Endodermal cell (in vitro differentiated cells): Measurements from ENCODE around the gene ACOD1. TPM values are rescaled to one million over a fixed set of nuclear protein-coding genes. Genes with fewer than 3 reads are reported as not detected.

Source experiments
- DNase-seq: peaks from one replicate; pipeline ENCODE4 v3.0.0-alpha.2; 2017
- H3K27ac ChIP-seq: 2 replicates; pipeline ENCODE4 v1.5.1; 2013; ENCODE audit warnings: mild to moderate bottlenecking, low read depth, low read length, moderate library complexity
- H3K27me3 ChIP-seq: 2 replicates; pipeline ENCODE4 v1.6.1; 2013; ENCODE audit warnings: mild to moderate bottlenecking, low read length, moderate library complexity; ENCODE audit not compliant: insufficient read depth, control insufficient read depth, poor library complexity, severe bottlenecking
- H3K36me3 ChIP-seq: 2 replicates; pipeline ENCODE4 v1.7.0; 2013; ENCODE audit warnings: mild to moderate bottlenecking, low read length, moderate library complexity; ENCODE audit not compliant: control insufficient read depth, insufficient read depth
- H3K4me1 ChIP-seq: one replicate; pipeline ENCODE4 v1.7.0; 2013; ENCODE audit warnings: low read length; ENCODE audit not compliant: control insufficient read depth, insufficient read depth
- H3K4me3 ChIP-seq: 2 replicates; pipeline ENCODE4 v1.5.1; 2013; ENCODE audit warnings: mild to moderate bottlenecking, low read length, moderate library complexity
- H3K9ac ChIP-seq: 2 replicates; pipeline ENCODE4 v1.6.1; 2013; ENCODE audit warnings: mild to moderate bottlenecking, low read length, moderate library complexity; ENCODE audit not compliant: poor library complexity, severe bottlenecking; ENCODE audit errors: extremely low read depth
- H3K9me3 ChIP-seq: 2 replicates; pipeline ENCODE4 v1.6.1; 2013; ENCODE audit warnings: mild to moderate bottlenecking, low read length, moderate library complexity; ENCODE audit not compliant: control insufficient read depth
- H3K27ac Mint-ChIP-seq: 2 replicates; pipeline ENCODE4 v1.8.0; 2020; ENCODE audit warnings: mixed read lengths
- H3K27me3 Mint-ChIP-seq: 2 replicates; pipeline ENCODE4 v1.8.0; 2021; ENCODE audit warnings: mild to moderate bottlenecking, mixed read lengths; ENCODE audit not compliant: insufficient read depth
- H3K36me3 Mint-ChIP-seq: 2 replicates; pipeline ENCODE4 v1.8.0; 2020; ENCODE audit warnings: low read depth, mixed read lengths
- H3K4me1 Mint-ChIP-seq: 2 replicates; pipeline ENCODE4 v1.8.0; 2020; ENCODE audit warnings: mixed read lengths
- H3K4me3 Mint-ChIP-seq: 2 replicates; pipeline ENCODE4 v1.8.0; 2020; ENCODE audit warnings: mild to moderate bottlenecking, moderate library complexity, mixed read lengths
- H3K9me3 Mint-ChIP-seq: 2 replicates; pipeline ENCODE4 v1.8.0; 2020; ENCODE audit warnings: mild to moderate bottlenecking, mixed read lengths
- WGBS, 2 experiments: methylation state at CpG; one replicate each; pipeline versions ENCODE4 v1.1.5 to v1.1.7; 2013; ENCODE audit warnings: missing lambda C conversion rate in 2 of 2, mixed read lengths in 1 of 2; ENCODE audit not compliant: insufficient coverage in 1 of 2, insufficient read length in 1 of 2; 5-methylcytosine and 5-hydroxymethylcytosine counted together
- total RNA-seq, 2 donors: library from RNA; stranded (reverse); fragmentation: NEBNext Ultra II Directional in 1 of 2; extraction: Animal tissue kit (Norgen Biotek cat#: 25700) in 1 of 2; gene quantifications; 2 replicates in 1 of 2; 3 replicates in 1 of 2; pipeline ENCODE4 v1.2.1, GENCODE V29; 2021
- TF ChIP-seq, protein P1 (sequence below): fragments of 200-600 bp; sonication (generic); conservative IDR thresholded peaks from 2 replicates; pipeline ENCODE4 v1.5.0; 2021; ENCODE audit warnings: antibody characterized with exemption, mild to moderate bottlenecking

ACOD1 gene
- total RNA-seq, 2 donors from 2014 or later = not detected

DNA sequence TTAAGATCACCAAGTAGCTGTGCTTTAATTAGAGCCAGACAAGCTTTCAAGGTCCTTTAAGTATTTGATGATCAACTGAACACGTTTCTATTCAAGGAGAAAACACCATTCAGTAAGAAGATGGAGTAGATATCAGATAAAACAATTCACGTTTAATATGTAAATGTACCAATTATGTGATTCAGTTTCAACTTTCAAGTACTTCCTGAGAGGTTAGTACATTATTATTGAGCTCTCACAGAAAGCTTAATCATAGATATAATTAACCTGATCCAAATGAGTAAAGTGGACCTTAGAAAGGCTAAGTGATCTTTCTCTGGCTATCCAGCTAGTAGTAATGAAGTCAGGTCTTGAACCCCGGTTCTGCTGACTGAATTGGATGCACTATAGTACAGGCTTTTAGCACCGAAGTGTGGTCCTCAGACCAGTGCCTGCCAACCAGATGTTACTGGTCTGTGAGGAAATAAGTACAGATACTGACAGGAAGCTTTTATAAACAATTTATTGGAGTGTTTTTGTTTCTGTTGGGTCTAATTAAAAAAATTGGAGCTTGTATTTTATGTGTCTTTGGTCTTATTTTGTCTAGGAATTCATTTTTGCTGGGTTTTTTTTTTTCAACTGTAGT is 53.8 kb downstream of the ACOD1 start:
- Histone ChIP-seq H3K4me3 (no peak overlapping the region), H3K27ac (no peak overlapping the region), H3K9ac (no peak overlapping the region), H3K4me1 (no peaks in the 10 kb centered on the region), H3K27me3 (no peaks in the 10 kb centered on the region), H3K36me3 (peaks cover 59% of the 10 kb centered on the region), H3K9me3 (no peaks in the 10 kb centered on the region)
- H3K4me1 Mint-ChIP-seq = no peaks in the 10 kb centered on the region
- no peak for DNase-seq
- 91 to 94% methylated on average over 2 to 4 of the region's 4 CpGs for WGBS, 2 experiments
- no peaks in the 10 kb centered on the region for H3K9me3 Mint-ChIP-seq
- H3K27ac Mint-ChIP-seq = no peak overlapping the region
- TF ChIP-seq, protein P1, sequence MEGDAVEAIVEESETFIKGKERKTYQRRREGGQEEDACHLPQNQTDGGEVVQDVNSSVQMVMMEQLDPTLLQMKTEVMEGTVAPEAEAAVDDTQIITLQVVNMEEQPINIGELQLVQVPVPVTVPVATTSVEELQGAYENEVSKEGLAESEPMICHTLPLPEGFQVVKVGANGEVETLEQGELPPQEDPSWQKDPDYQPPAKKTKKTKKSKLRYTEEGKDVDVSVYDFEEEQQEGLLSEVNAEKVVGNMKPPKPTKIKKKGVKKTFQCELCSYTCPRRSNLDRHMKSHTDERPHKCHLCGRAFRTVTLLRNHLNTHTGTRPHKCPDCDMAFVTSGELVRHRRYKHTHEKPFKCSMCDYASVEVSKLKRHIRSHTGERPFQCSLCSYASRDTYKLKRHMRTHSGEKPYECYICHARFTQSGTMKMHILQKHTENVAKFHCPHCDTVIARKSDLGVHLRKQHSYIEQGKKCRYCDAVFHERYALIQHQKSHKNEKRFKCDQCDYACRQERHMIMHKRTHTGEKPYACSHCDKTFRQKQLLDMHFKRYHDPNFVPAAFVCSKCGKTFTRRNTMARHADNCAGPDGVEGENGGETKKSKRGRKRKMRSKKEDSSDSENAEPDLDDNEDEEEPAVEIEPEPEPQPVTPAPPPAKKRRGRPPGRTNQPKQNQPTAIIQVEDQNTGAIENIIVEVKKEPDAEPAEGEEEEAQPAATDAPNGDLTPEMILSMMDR = no peak
- no peaks in the 10 kb centered on the region for H3K27me3 Mint-ChIP-seq
- peaks cover 30% of the 10 kb centered on the region for H3K36me3 Mint-ChIP-seq
- H3K4me3 Mint-ChIP-seq = no peak overlapping the region

DNA sequence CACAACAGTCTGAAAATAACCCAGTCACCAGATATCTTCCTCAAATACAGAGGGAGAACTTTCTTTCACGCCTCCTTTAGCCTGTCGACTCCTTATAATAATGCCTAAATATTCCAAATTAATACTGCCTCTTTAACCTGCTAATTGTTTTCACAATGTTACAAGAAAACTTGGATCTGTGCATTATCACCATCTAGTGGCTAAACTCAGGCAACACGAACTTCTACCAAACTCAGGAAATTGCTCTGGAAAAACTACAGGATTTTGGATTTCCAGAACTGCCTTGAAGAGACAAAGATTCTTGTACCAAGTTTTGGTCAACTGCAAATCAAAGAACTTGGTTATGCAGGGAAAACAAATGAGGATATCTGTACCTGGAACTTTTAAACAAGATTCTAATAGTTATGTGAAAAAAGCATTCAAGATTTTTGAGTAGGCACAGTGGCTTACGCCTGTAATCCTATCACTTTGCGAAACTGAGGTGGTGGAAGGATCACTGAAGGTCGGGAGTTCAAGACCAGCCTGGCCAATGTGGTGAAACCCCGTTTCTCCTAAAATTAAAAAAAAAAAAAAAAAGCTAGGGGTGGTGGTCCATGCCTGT is 54.4 kb downstream of the ACOD1 start:
- Histone ChIP-seq H3K36me3 (peaks cover 65% of the 10 kb centered on the region), H3K27me3 (no peaks in the 10 kb centered on the region), H3K9me3 (no peaks in the 10 kb centered on the region), H3K4me3 (no peak overlapping the region), H3K9ac (no peak overlapping the region), H3K27ac (no peak overlapping the region), H3K4me1 (no peaks in the 10 kb centered on the region)
- TF ChIP-seq, protein P1 = peak; percentile 79
- no peak overlapping the region for H3K4me3 Mint-ChIP-seq
- no peaks in the 10 kb centered on the region for H3K9me3 Mint-ChIP-seq
- H3K4me1 Mint-ChIP-seq = no peaks in the 10 kb centered on the region
- DNase-seq = no peak
- no peak overlapping the region for H3K27ac Mint-ChIP-seq
- WGBS, 2 experiments = 76 to 77% methylated on average over 6 to 7 of the region's 7 CpGs
- peaks cover 30% of the 10 kb centered on the region for H3K36me3 Mint-ChIP-seq
- H3K27me3 Mint-ChIP-seq = no peaks in the 10 kb centered on the region

Other genes starting within 250 kb of the ACOD1 start
- gene KCTD12, start 62.1 kb upstream of the ACOD1 start, total RNA-seq = 1 to 10 TPM; 1.3 to 2.6 TPM
- gene CLN5, start 43.6 kb downstream of the ACOD1 start, total RNA-seq = 10 to 100 TPM; 13.6 to 13.9 TPM
- 10 to 100 TPM; 12.7 to 14.3 TPM for gene FBXL3, start 78.6 kb downstream of the ACOD1 start, total RNA-seq